ENCODE measurements around the gene VPS13D.

GRCh38 chr1:12518931-12519692 lies 289.3 kb downstream of the VPS13D start:
- TF ChIP-seq CTCF (IDR thresholded peaks at IDR 0.05 in 4 of 5, conservative IDR thresholded peaks at IDR 0.05 in 1 of 5) = no peak
- TF ChIP-seq POLR2A (IDR thresholded peaks at IDR 0.05) = no peak
